ENCODE results near the gene SLC31A2.

DNA sequence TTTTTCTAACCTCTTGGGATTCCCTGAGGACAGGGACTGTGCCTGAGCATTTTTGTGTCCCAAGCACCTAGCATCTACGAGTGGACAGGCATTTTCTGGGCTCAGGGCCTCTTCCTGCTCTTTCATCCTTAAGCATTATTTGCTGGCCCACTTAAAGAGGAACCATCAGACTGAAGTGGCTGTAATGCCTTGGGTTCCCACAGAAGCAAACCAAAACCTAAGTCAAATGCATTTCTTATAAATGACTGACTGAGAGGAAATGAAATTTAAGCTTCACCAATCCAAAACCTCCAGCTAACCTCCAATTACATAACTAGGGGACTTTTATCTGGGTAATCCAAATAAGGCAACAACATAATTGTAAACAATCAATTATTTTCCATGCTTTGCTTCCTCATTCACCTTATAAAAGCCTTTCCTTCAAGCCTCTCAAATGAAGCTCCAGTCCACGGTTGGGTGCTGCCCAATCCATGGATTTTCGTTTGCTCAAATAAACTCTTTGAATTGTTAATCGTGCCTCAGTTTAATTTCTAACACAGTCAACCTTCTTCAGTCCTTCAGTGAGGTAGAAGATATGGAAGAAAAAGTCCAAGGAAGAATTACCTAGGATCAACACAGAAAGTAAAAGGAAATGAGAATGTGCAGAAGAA lies 25.3 kb upstream of the SLC31A2 start:
- TF ChIP-seq, protein P1, sequence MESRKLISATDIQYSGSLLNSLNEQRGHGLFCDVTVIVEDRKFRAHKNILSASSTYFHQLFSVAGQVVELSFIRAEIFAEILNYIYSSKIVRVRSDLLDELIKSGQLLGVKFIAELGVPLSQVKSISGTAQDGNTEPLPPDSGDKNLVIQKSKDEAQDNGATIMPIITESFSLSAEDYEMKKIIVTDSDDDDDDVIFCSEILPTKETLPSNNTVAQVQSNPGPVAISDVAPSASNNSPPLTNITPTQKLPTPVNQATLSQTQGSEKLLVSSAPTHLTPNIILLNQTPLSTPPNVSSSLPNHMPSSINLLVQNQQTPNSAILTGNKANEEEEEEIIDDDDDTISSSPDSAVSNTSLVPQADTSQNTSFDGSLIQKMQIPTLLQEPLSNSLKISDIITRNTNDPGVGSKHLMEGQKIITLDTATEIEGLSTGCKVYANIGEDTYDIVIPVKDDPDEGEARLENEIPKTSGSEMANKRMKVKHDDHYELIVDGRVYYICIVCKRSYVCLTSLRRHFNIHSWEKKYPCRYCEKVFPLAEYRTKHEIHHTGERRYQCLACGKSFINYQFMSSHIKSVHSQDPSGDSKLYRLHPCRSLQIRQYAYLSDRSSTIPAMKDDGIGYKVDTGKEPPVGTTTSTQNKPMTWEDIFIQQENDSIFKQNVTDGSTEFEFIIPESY (IDR thresholded peaks at IDR 0.05; ENCODE audit: extremely low read depth, insufficient replicate concordance, low read length), result no peak
- TF ChIP-seq POLR2A (IDR thresholded peaks at IDR 0.05; ENCODE audit: borderline replicate concordance, extremely low read depth, insufficient read depth, insufficient read length) (no peak), SRF (IDR thresholded peaks at IDR 0.05; ENCODE audit: low read depth) (no peak), ZFX (IDR thresholded peaks at IDR 0.05) (no peak), YY1 (IDR thresholded peaks at IDR 0.05; ENCODE audit: extremely low read depth, insufficient replicate concordance, low read depth, low read length) (no peak), EZH2 (IDR thresholded peaks at IDR 0.05) (no peak), POLR2AphosphoS5 (IDR thresholded peaks at IDR 0.05; ENCODE audit: low read depth, low read length) (no peak), EZH2phosphoT487 (IDR thresholded peaks at IDR 0.05; ENCODE audit: borderline replicate concordance) (no peak), SP1 (IDR thresholded peaks at IDR 0.05; ENCODE audit: low read depth) (no peak), RAD21 (IDR thresholded peaks at IDR 0.05; ENCODE audit: low read depth) (no peak)
- TF ChIP-seq, protein P2, sequence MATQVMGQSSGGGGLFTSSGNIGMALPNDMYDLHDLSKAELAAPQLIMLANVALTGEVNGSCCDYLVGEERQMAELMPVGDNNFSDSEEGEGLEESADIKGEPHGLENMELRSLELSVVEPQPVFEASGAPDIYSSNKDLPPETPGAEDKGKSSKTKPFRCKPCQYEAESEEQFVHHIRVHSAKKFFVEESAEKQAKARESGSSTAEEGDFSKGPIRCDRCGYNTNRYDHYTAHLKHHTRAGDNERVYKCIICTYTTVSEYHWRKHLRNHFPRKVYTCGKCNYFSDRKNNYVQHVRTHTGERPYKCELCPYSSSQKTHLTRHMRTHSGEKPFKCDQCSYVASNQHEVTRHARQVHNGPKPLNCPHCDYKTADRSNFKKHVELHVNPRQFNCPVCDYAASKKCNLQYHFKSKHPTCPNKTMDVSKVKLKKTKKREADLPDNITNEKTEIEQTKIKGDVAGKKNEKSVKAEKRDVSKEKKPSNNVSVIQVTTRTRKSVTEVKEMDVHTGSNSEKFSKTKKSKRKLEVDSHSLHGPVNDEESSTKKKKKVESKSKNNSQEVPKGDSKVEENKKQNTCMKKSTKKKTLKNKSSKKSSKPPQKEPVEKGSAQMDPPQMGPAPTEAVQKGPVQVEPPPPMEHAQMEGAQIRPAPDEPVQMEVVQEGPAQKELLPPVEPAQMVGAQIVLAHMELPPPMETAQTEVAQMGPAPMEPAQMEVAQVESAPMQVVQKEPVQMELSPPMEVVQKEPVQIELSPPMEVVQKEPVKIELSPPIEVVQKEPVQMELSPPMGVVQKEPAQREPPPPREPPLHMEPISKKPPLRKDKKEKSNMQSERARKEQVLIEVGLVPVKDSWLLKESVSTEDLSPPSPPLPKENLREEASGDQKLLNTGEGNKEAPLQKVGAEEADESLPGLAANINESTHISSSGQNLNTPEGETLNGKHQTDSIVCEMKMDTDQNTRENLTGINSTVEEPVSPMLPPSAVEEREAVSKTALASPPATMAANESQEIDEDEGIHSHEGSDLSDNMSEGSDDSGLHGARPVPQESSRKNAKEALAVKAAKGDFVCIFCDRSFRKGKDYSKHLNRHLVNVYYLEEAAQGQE (IDR thresholded peaks at IDR 0.05; ENCODE audit: low read depth), result no peak
- TF ChIP-seq, protein P3, sequence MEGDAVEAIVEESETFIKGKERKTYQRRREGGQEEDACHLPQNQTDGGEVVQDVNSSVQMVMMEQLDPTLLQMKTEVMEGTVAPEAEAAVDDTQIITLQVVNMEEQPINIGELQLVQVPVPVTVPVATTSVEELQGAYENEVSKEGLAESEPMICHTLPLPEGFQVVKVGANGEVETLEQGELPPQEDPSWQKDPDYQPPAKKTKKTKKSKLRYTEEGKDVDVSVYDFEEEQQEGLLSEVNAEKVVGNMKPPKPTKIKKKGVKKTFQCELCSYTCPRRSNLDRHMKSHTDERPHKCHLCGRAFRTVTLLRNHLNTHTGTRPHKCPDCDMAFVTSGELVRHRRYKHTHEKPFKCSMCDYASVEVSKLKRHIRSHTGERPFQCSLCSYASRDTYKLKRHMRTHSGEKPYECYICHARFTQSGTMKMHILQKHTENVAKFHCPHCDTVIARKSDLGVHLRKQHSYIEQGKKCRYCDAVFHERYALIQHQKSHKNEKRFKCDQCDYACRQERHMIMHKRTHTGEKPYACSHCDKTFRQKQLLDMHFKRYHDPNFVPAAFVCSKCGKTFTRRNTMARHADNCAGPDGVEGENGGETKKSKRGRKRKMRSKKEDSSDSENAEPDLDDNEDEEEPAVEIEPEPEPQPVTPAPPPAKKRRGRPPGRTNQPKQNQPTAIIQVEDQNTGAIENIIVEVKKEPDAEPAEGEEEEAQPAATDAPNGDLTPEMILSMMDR (IDR thresholded peaks at IDR 0.05 in 2 of 3, conservative IDR thresholded peaks at IDR 0.05 in 1 of 3; ENCODE audit: borderline replicate concordance in 1 of 3, insufficient read depth in 1 of 3, low read depth in 2 of 3, low read length in 2 of 3), result no peak
- TF ChIP-seq, protein P4, sequence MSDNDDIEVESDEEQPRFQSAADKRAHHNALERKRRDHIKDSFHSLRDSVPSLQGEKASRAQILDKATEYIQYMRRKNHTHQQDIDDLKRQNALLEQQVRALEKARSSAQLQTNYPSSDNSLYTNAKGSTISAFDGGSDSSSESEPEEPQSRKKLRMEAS (IDR thresholded peaks at IDR 0.05), result no peak
